Hepatic stellate cell (primary cell): ENCODE measurements around the gene TMIGD3.
A peak's percentile ranks its signal among the peaks of the same experiment; 100 is the strongest.

Source experiments
- DNase-seq: peaks from one replicate; pipeline ENCODE4 v3.0.0; 2011; ENCODE audit warnings: low spot score

TMIGD3 gene

GRCh38 chr1:111507411-111508201 is 4.2 kb upstream of the TMIGD3 start:
- DNase-seq = peak; percentile 52

- no peak for DNase-seq
Measured at GRCh38 chr1:111506561-111506960, 3.1 kb upstream of the TMIGD3 start.

- no peak for DNase-seq
Measured at GRCh38 chr1:111505641-111506119, 2.2 kb upstream of the TMIGD3 start.

GRCh38 chr1:111504097-111504496 is 664 bp upstream of the TMIGD3 start:
- no peak for DNase-seq

GRCh38 chr1:111501645-111502044 is 1.8 kb downstream of the TMIGD3 start:
- no peak for DNase-seq

GRCh38 chr1:111499026-111499785 is 4.2 kb downstream of the TMIGD3 start:
- no peak for DNase-seq

GRCh38 chr1:111497592-111497991 is 5.8 kb downstream of the TMIGD3 start:
- no peak for DNase-seq

GRCh38 chr1:111496398-111496797 is 7.0 kb downstream of the TMIGD3 start:
- no peak for DNase-seq

GRCh38 chr1:111491070-111491469 is 12.4 kb downstream of the TMIGD3 start:
- DNase-seq = no peak

GRCh38 chr1:111490220-111490619 is 13.2 kb downstream of the TMIGD3 start:
- DNase-seq = no peak

- no peak for DNase-seq
Measured at GRCh38 chr1:111489604-111490003, 13.8 kb downstream of the TMIGD3 start.

GRCh38 chr1:111488669-111489068 is 14.8 kb downstream of the TMIGD3 start:
- DNase-seq = no peak

GRCh38 chr1:111487133-111487532 is 16.3 kb downstream of the TMIGD3 start:
- DNase-seq = no peak

GRCh38 chr1:111486431-111486830 is 17.0 kb downstream of the TMIGD3 start:
- no peak for DNase-seq

GRCh38 chr1:111484391-111485026 is 18.9 kb downstream of the TMIGD3 start:
- no peak for DNase-seq

GRCh38 chr1:111483876-111484275 is 19.6 kb downstream of the TMIGD3 start:
- DNase-seq = no peak

GRCh38 chr1:111483166-111483565 is 20.3 kb downstream of the TMIGD3 start:
- no peak for DNase-seq

- peak; percentile 70 for DNase-seq
Measured at GRCh38 chr1:111481387-111482221, 21.8 kb downstream of the TMIGD3 start.

- no peak for DNase-seq
Measured at GRCh38 chr1:111480674-111481073, 22.8 kb downstream of the TMIGD3 start.

- no peak for DNase-seq
Measured at GRCh38 chr1:111476761-111477309, 26.6 kb downstream of the TMIGD3 start.

GRCh38 chr1:111476214-111476613 is 27.2 kb downstream of the TMIGD3 start:
- no peak for DNase-seq

- no peak for DNase-seq
Measured at GRCh38 chr1:111475701-111476100, 27.7 kb downstream of the TMIGD3 start.
